GM10266 (cell line): ENCODE results near the gene RPP14.

ENCODE experiments used
- DNase-seq: peaks from one replicate; pipeline ENCODE4 v3.0.0; 2012; ENCODE audit errors: extremely low spot score
- TF ChIP-seq, protein P1 (sequence below): IDR thresholded peaks from 2 replicates; pipeline ENCODE4 v1.5.1; 2012; ENCODE audit warnings: mild to moderate bottlenecking, low read depth; ENCODE audit not compliant: control insufficient read depth, insufficient read depth; ENCODE audit errors: missing control alignments

The RPP14 gene

DNA sequence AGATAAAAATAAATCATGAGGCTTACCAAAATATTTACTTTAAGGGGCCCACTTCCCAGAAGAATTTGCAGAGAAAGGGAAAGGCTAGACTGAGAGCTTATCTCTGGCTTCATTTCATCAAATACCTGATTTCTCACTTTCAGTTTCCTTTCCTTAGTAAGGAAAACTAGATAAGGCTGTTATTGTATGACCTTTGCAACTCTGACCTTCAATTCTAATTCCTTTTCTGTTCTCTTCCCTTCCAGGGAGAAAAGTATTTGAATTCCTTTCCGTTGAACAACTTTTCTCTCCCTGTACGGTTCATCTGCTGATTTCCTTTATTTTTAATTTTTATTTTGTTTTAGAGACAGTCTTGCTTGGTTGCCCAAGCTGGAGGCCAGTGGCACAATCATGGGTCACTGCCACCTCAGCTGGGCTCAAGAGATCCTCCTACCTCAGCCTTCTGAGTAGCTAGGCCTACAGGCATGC lies 19.5 kb downstream of the RPP14 start:
- DNase-seq = no peak
- TF ChIP-seq, protein P1, sequence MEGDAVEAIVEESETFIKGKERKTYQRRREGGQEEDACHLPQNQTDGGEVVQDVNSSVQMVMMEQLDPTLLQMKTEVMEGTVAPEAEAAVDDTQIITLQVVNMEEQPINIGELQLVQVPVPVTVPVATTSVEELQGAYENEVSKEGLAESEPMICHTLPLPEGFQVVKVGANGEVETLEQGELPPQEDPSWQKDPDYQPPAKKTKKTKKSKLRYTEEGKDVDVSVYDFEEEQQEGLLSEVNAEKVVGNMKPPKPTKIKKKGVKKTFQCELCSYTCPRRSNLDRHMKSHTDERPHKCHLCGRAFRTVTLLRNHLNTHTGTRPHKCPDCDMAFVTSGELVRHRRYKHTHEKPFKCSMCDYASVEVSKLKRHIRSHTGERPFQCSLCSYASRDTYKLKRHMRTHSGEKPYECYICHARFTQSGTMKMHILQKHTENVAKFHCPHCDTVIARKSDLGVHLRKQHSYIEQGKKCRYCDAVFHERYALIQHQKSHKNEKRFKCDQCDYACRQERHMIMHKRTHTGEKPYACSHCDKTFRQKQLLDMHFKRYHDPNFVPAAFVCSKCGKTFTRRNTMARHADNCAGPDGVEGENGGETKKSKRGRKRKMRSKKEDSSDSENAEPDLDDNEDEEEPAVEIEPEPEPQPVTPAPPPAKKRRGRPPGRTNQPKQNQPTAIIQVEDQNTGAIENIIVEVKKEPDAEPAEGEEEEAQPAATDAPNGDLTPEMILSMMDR = no peak

DNA sequence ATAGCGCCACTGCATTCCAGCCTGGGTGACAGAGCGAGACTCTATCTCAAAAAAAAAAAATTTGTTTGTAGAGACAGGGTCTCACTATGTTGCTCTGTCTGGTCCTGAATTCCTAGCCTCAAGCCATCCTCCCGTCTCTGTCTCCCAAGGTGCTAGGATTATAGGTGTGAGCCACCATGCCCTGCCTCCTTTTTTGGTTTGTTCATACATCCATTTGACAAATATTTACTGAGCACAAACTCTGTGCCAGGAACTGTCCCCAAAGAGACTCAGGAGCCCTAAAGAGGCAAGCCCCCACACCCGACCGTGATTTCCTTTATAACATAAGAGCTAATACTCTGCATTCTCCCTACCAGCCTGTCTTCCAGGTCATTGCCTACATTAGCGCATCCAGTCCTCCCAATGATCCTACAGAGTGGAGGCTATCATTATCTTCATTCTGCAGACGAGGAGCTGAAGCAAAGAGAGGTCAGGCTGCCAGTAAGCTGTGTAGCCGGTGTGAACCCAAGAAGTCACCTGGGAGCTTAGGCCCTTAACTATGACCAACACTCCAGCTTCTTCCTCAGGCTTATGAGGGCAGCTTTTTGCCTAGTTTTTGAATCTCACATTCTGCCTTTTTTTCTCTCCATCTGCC lies 20.3 kb downstream of the RPP14 start:
- no peak for DNase-seq
- TF ChIP-seq, protein P1 = no peak

DNA sequence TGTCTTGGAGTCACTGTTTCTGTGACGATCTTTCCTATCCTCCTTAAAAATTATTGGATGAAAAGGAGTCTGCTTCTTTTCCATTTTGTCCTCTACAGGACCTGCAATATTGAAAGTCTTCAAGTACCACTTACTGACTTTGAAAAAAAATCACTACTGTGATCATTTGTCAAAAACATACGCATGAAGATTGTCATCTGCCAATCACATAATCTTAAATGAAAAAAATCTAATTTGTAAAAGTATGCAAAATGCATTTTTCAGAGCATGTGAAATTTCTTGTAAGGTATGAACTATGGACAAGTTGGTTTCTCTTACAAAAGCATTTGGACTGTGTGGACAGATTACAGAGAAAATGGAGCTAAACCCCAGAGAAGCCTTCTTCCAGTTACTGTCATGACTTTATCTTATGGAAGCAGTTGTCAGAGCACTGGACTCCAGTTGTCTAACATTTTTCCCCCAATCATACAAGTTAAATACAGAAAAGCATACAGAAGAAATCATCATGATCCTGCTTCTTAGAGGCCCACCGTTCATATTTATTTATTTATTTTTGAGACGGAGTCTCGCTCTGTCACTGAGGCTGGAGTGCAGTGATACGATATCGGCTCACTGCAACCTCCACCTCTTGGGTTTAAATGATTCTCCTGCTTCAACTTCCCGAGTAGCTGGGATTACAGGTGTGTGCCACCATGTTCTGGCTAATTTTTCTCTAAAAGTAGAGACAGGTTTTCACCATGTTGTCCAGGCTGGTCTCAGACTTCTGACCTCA lies 23.3 kb downstream of the RPP14 start:
- no peak for DNase-seq
- TF ChIP-seq, protein P1 = no peak

DNA sequence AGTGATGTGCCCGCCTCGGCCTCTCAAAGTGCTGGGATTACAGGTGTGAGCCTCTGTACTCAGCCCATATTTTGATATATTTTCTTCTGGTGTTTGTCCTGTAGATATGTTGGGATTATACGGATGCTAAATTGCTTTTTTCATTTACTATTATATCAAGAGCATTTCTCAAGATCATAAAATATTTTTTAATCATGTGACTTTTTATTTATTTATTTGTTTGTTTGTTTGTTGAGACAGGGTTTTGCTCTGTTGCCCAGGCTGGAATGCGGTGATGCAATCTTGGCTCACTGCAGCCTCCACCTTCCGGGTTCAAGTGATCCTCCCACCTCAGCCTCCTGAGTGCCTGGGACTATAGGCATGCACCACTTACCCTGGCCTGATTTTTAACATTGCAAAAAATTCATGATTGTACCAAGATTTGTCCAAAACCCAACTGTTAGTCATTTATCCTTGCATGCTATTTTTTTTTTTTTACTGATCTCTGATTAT lies 23.9 kb downstream of the RPP14 start:
- DNase-seq = no peak
- TF ChIP-seq, protein P1 = no peak

DNA sequence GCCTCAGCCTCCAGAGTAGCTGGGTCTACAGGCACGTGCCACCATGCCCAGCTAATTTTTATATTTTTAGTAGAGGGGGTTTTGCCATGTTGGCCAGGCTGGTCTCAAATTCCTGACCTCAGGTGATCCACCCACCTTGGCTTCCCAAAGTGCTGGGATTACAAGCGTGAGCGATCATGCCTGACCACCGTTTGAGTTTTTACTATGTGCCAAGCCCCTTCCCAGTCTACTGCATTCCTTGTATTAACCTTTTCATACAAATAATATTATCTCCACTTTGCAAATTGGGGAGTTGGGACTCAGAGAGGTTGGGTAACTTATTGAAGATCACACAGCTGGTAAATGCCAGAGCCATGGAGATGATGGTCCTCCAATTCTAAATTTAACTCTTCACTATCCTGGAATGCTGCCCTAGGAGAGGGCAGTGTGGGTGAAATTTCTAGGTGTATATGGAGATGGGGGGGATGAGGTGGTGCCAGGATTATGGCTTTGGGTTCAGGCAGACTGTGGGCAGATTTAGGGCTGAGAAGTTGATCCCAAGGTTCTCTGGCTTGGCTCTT lies 25.6 kb downstream of the RPP14 start:
- no peak for DNase-seq
- TF ChIP-seq, protein P1 = no peak

DNA sequence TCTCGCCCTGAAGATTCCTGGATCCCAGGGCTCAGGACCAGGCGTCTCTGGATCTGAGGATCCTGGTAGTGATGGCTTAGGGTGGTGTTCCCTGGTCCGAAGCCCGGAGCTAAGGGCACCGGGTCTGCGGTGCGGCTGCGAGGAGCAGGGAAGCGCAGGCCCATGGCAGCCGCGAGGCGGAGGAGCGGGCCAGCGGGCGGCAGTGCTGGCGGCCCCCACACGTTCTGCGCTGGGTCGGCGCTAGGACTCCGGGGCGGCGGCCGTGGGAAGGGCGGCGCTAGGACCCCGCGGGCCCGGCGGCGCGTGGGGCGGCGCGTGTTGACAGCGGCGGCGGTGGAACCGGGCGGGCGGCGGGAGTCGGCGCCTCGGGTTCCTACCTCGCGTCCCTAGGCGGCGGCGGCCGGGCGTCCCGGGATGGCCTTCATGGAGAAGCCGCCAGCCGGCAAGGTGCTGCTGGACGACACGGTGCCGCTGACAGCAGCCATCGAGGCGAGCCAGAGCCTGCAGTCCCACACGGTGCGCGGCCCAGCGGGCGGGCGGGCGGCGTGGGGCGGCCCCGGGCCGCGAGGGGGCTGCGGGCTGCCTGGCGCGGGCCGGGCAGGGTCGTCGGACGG lies 26.6 kb downstream of the RPP14 start, which contains the start of gene PXK:
TSS of gene PXK (plus strand) at position 318 of the 614 bp plus-strand sequence. CDS start at position 415, 97 bp downstream.
- TF ChIP-seq, protein P1 = peak; percentile 32
- DNase-seq = peak; percentile 90
